ENCODE data around the gene RIPPLY1. TPM values are rescaled to one million over a fixed set of nuclear protein-coding genes. Genes with fewer than 3 reads are reported as not detected.

RIPPLY1 gene, protein sequence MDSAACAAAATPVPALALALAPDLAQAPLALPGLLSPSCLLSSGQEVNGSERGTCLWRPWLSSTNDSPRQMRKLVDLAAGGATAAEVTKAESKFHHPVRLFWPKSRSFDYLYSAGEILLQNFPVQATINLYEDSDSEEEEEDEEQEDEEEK
- not detected for total RNA-seq
- under 1 TPM in 1 of 2 donors, not detected in 1; 0.23 TPM for polyA plus RNA-seq

GRCh38 chrX:106903291-106903824, at the start of gene RIPPLY1:
Gene RIPPLY1 (minus strand): TSS chrX:106903341. CDS start chrX:106903287, 54 bp downstream.
- FAIRE-seq = no peak
- Histone ChIP-seq H3K4me1 (no peaks in the 10 kb centered on the region), H3K4me3 (no peak within 1 kb of the TSS), H3K27me3 (no peaks in the 10 kb centered on the region), H3K27ac (no peak within 1 kb of the TSS), H3K36me3 (no peaks in the 10 kb centered on the region), H3K9me3 (no peaks in the 10 kb centered on the region)
- intact Hi-C loops (cut with DNase I) = loop anchor here in 1 of 3 donors (5.0 kb wide), 1 partner anchor 49 kb away; no protein-coding TSS in a partner anchor
- no peak for DNase-seq
- WGBS, 2 donors = 77 to 91% methylated on average over 1 of the region's 1 CpG
- ATAC-seq = no peak
- TF ChIP-seq, protein P1, sequence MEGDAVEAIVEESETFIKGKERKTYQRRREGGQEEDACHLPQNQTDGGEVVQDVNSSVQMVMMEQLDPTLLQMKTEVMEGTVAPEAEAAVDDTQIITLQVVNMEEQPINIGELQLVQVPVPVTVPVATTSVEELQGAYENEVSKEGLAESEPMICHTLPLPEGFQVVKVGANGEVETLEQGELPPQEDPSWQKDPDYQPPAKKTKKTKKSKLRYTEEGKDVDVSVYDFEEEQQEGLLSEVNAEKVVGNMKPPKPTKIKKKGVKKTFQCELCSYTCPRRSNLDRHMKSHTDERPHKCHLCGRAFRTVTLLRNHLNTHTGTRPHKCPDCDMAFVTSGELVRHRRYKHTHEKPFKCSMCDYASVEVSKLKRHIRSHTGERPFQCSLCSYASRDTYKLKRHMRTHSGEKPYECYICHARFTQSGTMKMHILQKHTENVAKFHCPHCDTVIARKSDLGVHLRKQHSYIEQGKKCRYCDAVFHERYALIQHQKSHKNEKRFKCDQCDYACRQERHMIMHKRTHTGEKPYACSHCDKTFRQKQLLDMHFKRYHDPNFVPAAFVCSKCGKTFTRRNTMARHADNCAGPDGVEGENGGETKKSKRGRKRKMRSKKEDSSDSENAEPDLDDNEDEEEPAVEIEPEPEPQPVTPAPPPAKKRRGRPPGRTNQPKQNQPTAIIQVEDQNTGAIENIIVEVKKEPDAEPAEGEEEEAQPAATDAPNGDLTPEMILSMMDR (IDR thresholded peaks at IDR 0.05) = no peak

DNA sequence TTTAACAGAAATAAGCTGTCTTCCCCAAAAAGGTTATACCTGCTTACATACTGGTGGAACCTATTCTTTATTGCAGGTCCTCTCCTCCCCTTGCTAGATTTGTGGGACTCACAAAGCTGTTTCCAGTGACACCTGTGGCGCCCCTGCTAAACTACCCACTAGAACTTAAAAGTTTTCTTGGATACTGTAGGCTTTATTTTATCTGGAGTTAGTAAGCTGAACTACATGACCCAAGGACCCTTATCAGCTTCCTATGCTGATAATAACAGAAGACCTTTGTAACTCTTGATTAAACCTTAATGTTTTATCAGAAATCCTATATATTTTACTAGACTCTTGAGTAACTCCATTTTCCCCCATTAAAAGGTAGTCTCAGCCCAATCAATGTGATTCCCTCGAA, 49.4 kb upstream of the RIPPLY1 start:
- H3K4me3 ChIP-seq = no peak overlapping the region
- ATAC-seq (peak in 2 of 4 donors; percentile 39 to 63), FAIRE-seq (no peak), DNase-seq (no peak)
- no peaks in the 10 kb centered on the region for H3K27me3 ChIP-seq
- intact Hi-C loops (cut with DNase I) = loop anchor here in 2 of 3 donors (5.0 to 10.0 kb wide), 2 partner anchors 50 to 58 kb away; partner anchors contain the start of gene RIPPLY1 (in 1 of the 2)
- no peaks in the 10 kb centered on the region for H3K9me3 ChIP-seq
- no peaks in the 10 kb centered on the region for H3K4me1 ChIP-seq
- no peaks in the 10 kb centered on the region for H3K36me3 ChIP-seq
- H3K27ac ChIP-seq = no peak overlapping the region
- TF ChIP-seq, protein P1 (IDR thresholded peaks at IDR 0.05) = no peak
- WGBS, 2 donors = 35 to 49% methylated on average over 2 of the region's 2 CpGs

DNA sequence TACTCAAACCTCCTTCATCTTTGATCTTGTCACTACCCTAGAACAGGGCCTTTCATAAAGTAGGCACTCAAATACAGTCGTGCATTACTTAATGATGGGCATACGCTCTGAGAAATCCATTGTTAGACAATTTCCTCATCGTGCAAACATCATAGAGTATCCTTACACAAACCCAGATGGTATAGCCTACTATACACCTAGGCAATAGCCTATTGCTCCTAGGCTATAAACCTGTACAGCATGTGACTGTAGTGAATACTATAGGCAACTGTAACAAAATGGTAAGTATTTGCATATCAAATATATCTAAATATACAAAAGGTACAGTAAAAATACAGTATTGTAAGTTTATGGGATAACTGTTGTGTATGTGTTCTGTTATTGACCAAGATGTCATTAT, 48.9 kb upstream of the RIPPLY1 start:
- no peak for DNase-seq
- 72 to 92% methylated on average over 3 of the region's 3 CpGs for WGBS, 2 donors
- no peak for ATAC-seq
- Histone ChIP-seq H3K9me3 (no peaks in the 10 kb centered on the region), H3K27ac (no peak overlapping the region), H3K4me3 (no peak overlapping the region), H3K27me3 (no peaks in the 10 kb centered on the region), H3K36me3 (no peaks in the 10 kb centered on the region), H3K4me1 (no peaks in the 10 kb centered on the region)
- no peak for FAIRE-seq
- TF ChIP-seq, protein P1 (IDR thresholded peaks at IDR 0.05) = no peak
- intact Hi-C loops (cut with DNase I) = loop anchor here in 2 of 3 donors (5.0 to 10.0 kb wide), 2 partner anchors 50 to 57 kb away; partner anchors contain the start of gene RIPPLY1 (in 1 of the 2)

DNA sequence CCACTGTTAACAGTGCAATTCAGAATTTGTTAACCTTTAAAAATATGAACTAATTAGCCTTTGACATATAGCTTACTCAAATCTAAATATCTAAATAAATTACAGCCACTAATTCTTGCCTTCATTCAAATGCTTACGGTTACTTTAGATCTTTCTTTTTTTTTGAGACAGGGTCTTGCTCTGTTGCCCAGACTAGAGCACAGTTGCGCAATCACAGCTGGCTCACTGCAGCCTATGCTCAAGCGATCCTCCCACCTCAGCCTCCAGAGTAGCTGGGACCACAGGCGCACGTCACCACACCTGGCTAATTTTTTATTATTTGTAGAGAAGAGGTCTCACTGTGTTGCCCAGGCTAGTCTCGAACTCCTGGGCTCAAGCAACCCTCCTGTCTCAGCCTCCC, 48.1 kb upstream of the RIPPLY1 start:
- no peak for DNase-seq
- H3K4me1 ChIP-seq = no peaks in the 10 kb centered on the region
- intact Hi-C loops (cut with DNase I) = loop anchor here in 2 of 3 donors (5.0 to 10.0 kb wide), 2 partner anchors 49 to 56 kb away; partner anchors contain the start of gene RIPPLY1 (in 1 of the 2)

More for the DNA sequence above, 48.1 kb upstream of the RIPPLY1 start:
- Histone ChIP-seq H3K9me3 (no peaks in the 10 kb centered on the region), H3K4me3 (no peak overlapping the region), H3K36me3 (no peaks in the 10 kb centered on the region), H3K27me3 (no peaks in the 10 kb centered on the region), H3K27ac (no peak overlapping the region)
- TF ChIP-seq, protein P1 (IDR thresholded peaks at IDR 0.05) = no peak
- no peak for ATAC-seq
- 88 to 93% methylated on average over 6 of the region's 6 CpGs for WGBS, 2 donors
- no peak for FAIRE-seq
